Camera-type eye (tissue), 1 donor: ENCODE data around the gene LPA. TPM values are rescaled to one million over a fixed set of nuclear protein-coding genes. Genes with fewer than 3 reads are reported as not detected.

ENCODE experiments used
- total RNA-seq: library from RNA; depleted of rRNA; stranded (reverse); fragments of >200 nt; gene quantifications from one replicate; pipeline ENCODE4 v1.2.3, GENCODE V29; 2014

LPA gene, protein sequence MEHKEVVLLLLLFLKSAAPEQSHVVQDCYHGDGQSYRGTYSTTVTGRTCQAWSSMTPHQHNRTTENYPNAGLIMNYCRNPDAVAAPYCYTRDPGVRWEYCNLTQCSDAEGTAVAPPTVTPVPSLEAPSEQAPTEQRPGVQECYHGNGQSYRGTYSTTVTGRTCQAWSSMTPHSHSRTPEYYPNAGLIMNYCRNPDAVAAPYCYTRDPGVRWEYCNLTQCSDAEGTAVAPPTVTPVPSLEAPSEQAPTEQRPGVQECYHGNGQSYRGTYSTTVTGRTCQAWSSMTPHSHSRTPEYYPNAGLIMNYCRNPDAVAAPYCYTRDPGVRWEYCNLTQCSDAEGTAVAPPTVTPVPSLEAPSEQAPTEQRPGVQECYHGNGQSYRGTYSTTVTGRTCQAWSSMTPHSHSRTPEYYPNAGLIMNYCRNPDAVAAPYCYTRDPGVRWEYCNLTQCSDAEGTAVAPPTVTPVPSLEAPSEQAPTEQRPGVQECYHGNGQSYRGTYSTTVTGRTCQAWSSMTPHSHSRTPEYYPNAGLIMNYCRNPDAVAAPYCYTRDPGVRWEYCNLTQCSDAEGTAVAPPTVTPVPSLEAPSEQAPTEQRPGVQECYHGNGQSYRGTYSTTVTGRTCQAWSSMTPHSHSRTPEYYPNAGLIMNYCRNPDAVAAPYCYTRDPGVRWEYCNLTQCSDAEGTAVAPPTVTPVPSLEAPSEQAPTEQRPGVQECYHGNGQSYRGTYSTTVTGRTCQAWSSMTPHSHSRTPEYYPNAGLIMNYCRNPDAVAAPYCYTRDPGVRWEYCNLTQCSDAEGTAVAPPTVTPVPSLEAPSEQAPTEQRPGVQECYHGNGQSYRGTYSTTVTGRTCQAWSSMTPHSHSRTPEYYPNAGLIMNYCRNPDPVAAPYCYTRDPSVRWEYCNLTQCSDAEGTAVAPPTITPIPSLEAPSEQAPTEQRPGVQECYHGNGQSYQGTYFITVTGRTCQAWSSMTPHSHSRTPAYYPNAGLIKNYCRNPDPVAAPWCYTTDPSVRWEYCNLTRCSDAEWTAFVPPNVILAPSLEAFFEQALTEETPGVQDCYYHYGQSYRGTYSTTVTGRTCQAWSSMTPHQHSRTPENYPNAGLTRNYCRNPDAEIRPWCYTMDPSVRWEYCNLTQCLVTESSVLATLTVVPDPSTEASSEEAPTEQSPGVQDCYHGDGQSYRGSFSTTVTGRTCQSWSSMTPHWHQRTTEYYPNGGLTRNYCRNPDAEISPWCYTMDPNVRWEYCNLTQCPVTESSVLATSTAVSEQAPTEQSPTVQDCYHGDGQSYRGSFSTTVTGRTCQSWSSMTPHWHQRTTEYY (N-terminal part only)
- 0.93 TPM for total RNA-seq

DNA sequence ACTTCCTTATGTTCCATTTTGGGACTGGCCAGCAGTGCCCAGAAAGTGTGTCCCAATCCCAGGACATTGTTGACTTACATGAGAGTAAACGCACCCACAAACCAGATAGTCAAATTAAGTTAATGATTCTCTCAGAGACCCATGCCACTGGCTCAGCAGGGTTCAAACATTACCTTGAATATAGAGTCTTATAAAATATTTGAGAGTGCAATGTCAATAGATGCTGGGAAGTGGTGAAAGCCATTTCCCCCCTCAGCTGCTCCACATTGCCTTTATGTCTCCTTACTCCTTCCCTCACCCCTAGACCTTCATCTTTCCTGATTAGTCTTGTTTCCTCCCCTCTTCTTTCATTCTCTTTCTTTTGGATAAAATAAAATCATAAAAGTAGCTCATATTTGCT, at the start of gene LPA:
TSS of gene LPA (minus strand) at position 78 of the 400 bp plus-strand sequence. CDS start at position 17, 61 bp downstream.

DNA sequence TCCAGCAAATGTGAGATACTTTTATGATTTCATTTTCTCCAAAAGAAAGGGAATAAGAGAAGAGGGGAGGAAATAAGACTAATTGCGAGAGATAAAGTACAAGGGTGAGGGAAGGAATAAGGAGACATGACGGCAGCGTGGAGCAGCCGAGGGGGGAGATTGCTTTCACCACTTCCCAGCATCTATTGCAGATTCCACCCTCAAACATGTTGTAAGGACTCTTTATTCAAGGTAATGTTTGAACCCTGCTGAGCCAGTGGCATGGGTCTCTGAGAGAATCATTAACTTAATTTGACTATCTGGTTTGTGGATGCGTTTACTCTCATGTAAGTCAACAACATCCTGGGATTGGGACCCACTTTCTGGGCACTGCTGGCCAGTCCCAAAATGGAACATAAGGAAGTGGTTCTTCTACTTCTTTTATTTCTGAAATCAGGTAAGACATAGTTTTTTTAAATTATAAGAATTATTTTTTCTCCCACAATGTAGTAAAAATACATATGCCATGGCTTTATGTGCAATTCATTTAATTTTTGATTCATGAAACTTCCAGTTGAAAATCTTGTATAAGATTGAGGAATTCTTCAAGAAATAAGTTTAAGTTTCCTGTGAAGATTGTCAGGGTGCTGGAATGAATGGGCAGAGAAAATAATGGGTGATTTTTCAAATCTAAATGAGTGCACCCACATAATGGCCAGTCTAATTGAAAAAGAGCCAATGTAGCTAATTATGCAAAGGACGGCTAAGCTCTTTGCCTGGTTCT, 38.0 kb upstream of the LPA start, which contains the start of gene PLG:
TSS of gene PLG (plus strand) at position 327 of the 763 bp plus-strand sequence. CDS start at position 388, 61 bp downstream.

Other genes starting within 250 kb of the LPA start
- not detected for gene PLG, start 38.0 kb upstream of the LPA start, total RNA-seq